HCT116 (cell line): Measurements from ENCODE around the gene IL2RG. TPM values are rescaled to one million over a fixed set of nuclear protein-coding genes. Genes with fewer than 3 reads are reported as not detected.

ENCODE experiments used
- ATAC-seq: fragments of 200-7000 bp; cut with Tn5 transposase; 2 replicates; pipeline ENCODE4 v1.9.1; 2020; ENCODE audit warnings: mild to moderate bottlenecking, moderate library complexity
- BruUV-seq: library from RNA; stranded (reverse); fragments of 400-500 nt; replicated peaks from 2 replicates; lab custom pipeline; 2021; lab: Mats Ljungman, UMichigan
- CTCF ChIA-PET: fragments of 300-600 bp; sonication (Branson Sonifier 250); formaldehyde crosslinking; loops from one replicate; lab custom pipeline; 2021; ENCODE audit warnings: antibody characterized with exemption; lab: Charles Lee
- POLR2A ChIA-PET: fragments of 300-600, 350-600 bp; sonication (Branson Sonifier 250); formaldehyde crosslinking; loops from one replicate; lab custom pipeline; 2021; ENCODE audit warnings: antibody characterized with exemption; lab: Charles Lee
- RAD21 ChIA-PET, 2 experiments: fragments of 300-600 bp; sonication (Branson Sonifier 250); formaldehyde crosslinking; loops; one replicate each; lab custom pipeline; 2023; ENCODE audit warnings: low total read pairs in 2 of 2; ENCODE audit not compliant: uncharacterized antibody in 2 of 2, unreplicated experiment in 2 of 2, low non-redundant PET in 1 of 2; lab: Charles Lee
- DNase-seq: peaks from one replicate; pipeline ENCODE4 v3.0.0-alpha.2; 2010; ENCODE audit warnings: low read depth, low spot score
- H2AFZ ChIP-seq: fragments of 200-600 bp; shearing (Covaris generic), sonication (generic); 2 replicates; pipeline ENCODE4 v1.6.1; 2017; ENCODE audit warnings: low read depth, mixed run types, mixed read lengths, antibody characterized with exemption, low read length; ENCODE audit not compliant: poor library complexity, severe bottlenecking
- H3K27ac ChIP-seq: 2 replicates; pipeline ENCODE4 v1.5.1; 2012; ENCODE audit warnings: low read depth, low read length
- H3K27me3 ChIP-seq: fragments of 200-600 bp; sonication (generic); 2 replicates; pipeline ENCODE4 v1.6.1; 2016; ENCODE audit warnings: mixed run types, low read length, mixed read lengths; ENCODE audit not compliant: insufficient read depth
- H3K36me3 ChIP-seq, 2 experiments: fragments of 200-500 bp in 1 of 2; fragments of 200-600 bp in 1 of 2; sonication (Bioruptor generic) in 1 of 2; sonication (generic) in 1 of 2; 2 replicates each; pipeline versions ENCODE4 v1.5.1 to v1.6.1; 2014 to 2016; ENCODE audit warnings: low read length in 2 of 2, inconsistent platforms in 1 of 2, mixed read lengths in 1 of 2, mixed run types in 1 of 2; ENCODE audit not compliant: insufficient read depth in 2 of 2, control insufficient read depth in 1 of 2
- H3K4me1 ChIP-seq, 2 experiments: fragments of 200-600 bp in 1 of 2; sonication (generic) in 1 of 2; 2 replicates each; pipeline versions ENCODE4 v1.5.1 to v1.6.1; 2012 to 2017; ENCODE audit warnings: low read length in 2 of 2, inconsistent platforms in 1 of 2, mild to moderate bottlenecking in 1 of 2, mixed read lengths in 1 of 2, mixed run types in 1 of 2, moderate library complexity in 1 of 2; ENCODE audit not compliant: insufficient read depth in 2 of 2, control insufficient read depth in 1 of 2
- H3K4me2 ChIP-seq: fragments of 200-600 bp; sonication (generic); 2 replicates; pipeline ENCODE4 v1.6.1; 2017; ENCODE audit warnings: mixed run types, low read length, mixed read lengths
- H3K4me3 ChIP-seq, 2 experiments: fragments of 200-600 bp in 1 of 2; sonication (generic) in 1 of 2; replicated peaks in 1 of 2; 2 replicates each; pipeline ENCODE4 v1.5.1; 2011 to 2016; ENCODE audit warnings: low read length in 2 of 2, control low read depth in 1 of 2, low read depth in 1 of 2, mild to moderate bottlenecking in 1 of 2, mixed read lengths in 1 of 2, mixed run types in 1 of 2
- H3K79me2 ChIP-seq: fragments of 200-600 bp; sonication (generic); 2 replicates; pipeline ENCODE4 v1.6.1; 2017; ENCODE audit warnings: mild to moderate bottlenecking, mixed run types, low read length, moderate library complexity, mixed read lengths; ENCODE audit not compliant: insufficient read depth
- H3K9ac ChIP-seq: fragments of 200-600 bp; sonication (generic); 2 replicates; pipeline ENCODE4 v1.6.1; 2016; ENCODE audit warnings: low read length, mixed read lengths
- H3K9me2 ChIP-seq: fragments of 200-600 bp; sonication (generic), shearing (Covaris generic); 2 replicates; pipeline ENCODE4 v1.6.1; 2017; ENCODE audit warnings: mixed run types, mild to moderate bottlenecking, moderate library complexity; ENCODE audit not compliant: insufficient read depth
- H3K9me3 ChIP-seq, 2 experiments: fragments of 200-500 bp in 1 of 2; fragments of 200-600 bp in 1 of 2; sonication (Bioruptor generic) in 1 of 2; sonication (generic) in 1 of 2; 2 replicates each; pipeline ENCODE4 v1.6.1; 2014 to 2017; ENCODE audit warnings: low read length in 2 of 2, mixed read lengths in 2 of 2, inconsistent platforms in 1 of 2, low read depth in 1 of 2, mild to moderate bottlenecking in 1 of 2, mixed run types in 1 of 2, moderate library complexity in 1 of 2; ENCODE audit not compliant: control insufficient read depth in 1 of 2, insufficient read depth in 1 of 2
- H4K20me1 ChIP-seq: fragments of 200-600 bp; sonication (generic), shearing (Covaris generic); 2 replicates; pipeline ENCODE4 v1.6.1; 2017; ENCODE audit warnings: mixed run types, mild to moderate bottlenecking, moderate library complexity; ENCODE audit not compliant: insufficient read depth
- CBX3 ChIP-seq: IDR thresholded peaks from 2 replicates; pipeline ENCODE4 v1.6.1; 2012; ENCODE audit warnings: low read depth
- CEBPB ChIP-seq: IDR thresholded peaks from 2 replicates; pipeline ENCODE4 v1.6.1; 2012; ENCODE audit warnings: low read depth
- CTCF ChIP-seq, 3 experiments: fragments of 200-600 bp in 1 of 3; sonication (generic) in 1 of 3; IDR thresholded peaks in 2 of 3; conservative IDR thresholded peaks in 1 of 3; 2 replicates each; pipeline ENCODE4 v1.5.1; 2012 to 2017; ENCODE audit warnings: low read depth in 2 of 3, low read length in 2 of 3, antibody characterized with exemption in 1 of 3, borderline replicate concordance in 1 of 3, control low read depth in 1 of 3, mild to moderate bottlenecking in 1 of 3, mixed read lengths in 1 of 3, mixed run types in 1 of 3, moderate library complexity in 1 of 3; ENCODE audit not compliant: insufficient read depth in 1 of 3
- EGR1 ChIP-seq: IDR thresholded peaks from 2 replicates; pipeline ENCODE4 v1.6.1; 2012; ENCODE audit warnings: low read depth
- ELF1 ChIP-seq: IDR thresholded peaks from 2 replicates; pipeline ENCODE4 v1.6.1; 2012; ENCODE audit warnings: low read depth, borderline replicate concordance
- EZH2 ChIP-seq: fragments of 200-600 bp; sonication (generic); IDR thresholded peaks from 2 replicates; pipeline ENCODE4 v1.6.1; 2017; ENCODE audit warnings: antibody characterized with exemption, mixed run types
- JUND ChIP-seq: IDR thresholded peaks from 2 replicates; pipeline ENCODE4 v1.6.1; 2012
- POLR2AphosphoS5 ChIP-seq: IDR thresholded peaks from 2 replicates; pipeline ENCODE4 v1.6.1; 2011; ENCODE audit warnings: mild to moderate bottlenecking, low read depth, low read length, moderate library complexity
- RAD21 ChIP-seq: IDR thresholded peaks from 2 replicates; pipeline ENCODE4 v1.6.1; 2012; ENCODE audit warnings: low read depth, mild to moderate bottlenecking
- REST ChIP-seq: IDR thresholded peaks from 2 replicates; pipeline ENCODE4 v1.6.1; 2012; ENCODE audit warnings: low read depth
- SIN3A ChIP-seq: IDR thresholded peaks from 2 replicates; pipeline ENCODE4 v1.6.1; 2012; ENCODE audit warnings: low read depth
- SRF ChIP-seq: IDR thresholded peaks from 2 replicates; pipeline ENCODE4 v1.6.1; 2012; ENCODE audit warnings: low read depth
- TCF7L2 ChIP-seq: IDR thresholded peaks from 2 replicates; pipeline ENCODE4 v1.7.0; 2011; ENCODE audit warnings: borderline replicate concordance, inconsistent platforms; ENCODE audit not compliant: insufficient read depth, insufficient read length; ENCODE audit errors: extremely low read depth
- YY1 ChIP-seq: IDR thresholded peaks from 2 replicates; pipeline ENCODE4 v1.6.1; 2011; ENCODE audit warnings: low read length, low read depth, moderate library complexity, mild to moderate bottlenecking; ENCODE audit not compliant: insufficient replicate concordance; ENCODE audit errors: extremely low read depth
- ZBTB33 ChIP-seq: IDR thresholded peaks from 2 replicates; pipeline ENCODE4 v1.6.1; 2011; ENCODE audit warnings: mild to moderate bottlenecking, low read length, moderate library complexity; ENCODE audit not compliant: insufficient replicate concordance; ENCODE audit errors: extremely low read depth
- ZFX ChIP-seq: fragments of 450-650 bp; IDR thresholded peaks from 2 replicates; pipeline ENCODE4 v1.6.1; 2017
- ZNF274 ChIP-seq: fragments of 200-500 bp; sonication (Bioruptor generic); IDR thresholded peaks from 2 replicates; pipeline ENCODE4 v1.6.1; 2014; ENCODE audit warnings: mild to moderate bottlenecking, low read depth, low read length, inconsistent platforms
- intact Hi-C: fragments of 100-400 bp; cut with micrococcal nuclease; formaldehyde crosslinking; loops from 2 replicates; pipeline ENCODE4 v1.10.0; 2022
- total RNA-seq: library from RNA; stranded (reverse); gene quantifications from one replicate; pipeline ENCODE4 v1.2.1, GENCODE V29; 2021; ENCODE audit not compliant: unreplicated experiment

Gene IL2RG
- total RNA-seq, 1 experiment from 2014 or later: 0.64 TPM

DNA sequence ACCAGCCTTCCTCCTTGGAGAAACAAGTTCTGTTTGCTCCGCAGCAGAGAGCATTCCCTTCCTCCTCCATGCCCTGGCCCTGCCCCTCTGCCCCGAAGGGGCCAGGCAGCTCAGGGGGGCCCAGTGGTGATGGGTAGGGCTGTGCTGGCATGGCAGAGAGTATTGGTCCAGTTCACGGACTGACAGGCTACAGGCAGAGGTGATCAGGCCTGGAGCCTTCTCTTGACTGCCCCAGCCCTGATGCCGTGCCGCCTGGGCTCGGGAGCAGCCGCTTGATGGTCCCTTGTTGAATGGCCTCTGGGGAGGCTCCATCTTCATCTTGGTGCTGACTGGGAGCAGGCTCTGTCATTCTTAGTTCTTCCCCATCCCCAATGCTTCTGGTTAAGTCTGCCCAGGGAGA, 42.8 kb upstream of the IL2RG start (continued):
- TF ChIP-seq EZH2: no peak
- no peak for TF ChIP-seq POLR2AphosphoS5
- TF ChIP-seq JUND: no peak

DNA sequence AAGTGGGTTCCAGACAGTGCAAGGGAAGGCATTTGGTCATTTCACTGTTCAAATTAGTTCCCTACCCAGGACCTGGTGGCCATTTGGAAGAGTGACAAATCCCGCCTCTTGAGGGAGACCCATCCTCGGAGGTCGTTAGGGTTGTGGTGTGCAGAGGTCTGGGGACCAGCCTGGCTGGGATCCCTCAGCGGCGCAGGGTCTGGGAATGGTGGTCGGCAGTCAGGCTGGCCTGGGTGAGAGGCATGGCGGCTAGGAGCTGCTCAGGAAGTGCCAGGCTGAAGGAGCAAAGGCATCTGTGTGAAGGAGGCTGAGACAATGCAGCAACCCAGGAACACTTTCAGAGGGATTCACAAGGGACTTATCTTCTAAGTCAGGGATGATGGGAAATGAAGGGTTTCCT, 40.0 kb upstream of the IL2RG start:
- TF ChIP-seq SIN3A: no peak
- TF ChIP-seq ZBTB33: no peak
- TF ChIP-seq POLR2AphosphoS5: no peak
- no peak for TF ChIP-seq ZNF274
- TF ChIP-seq RAD21: no peak
- TF ChIP-seq CEBPB: no peak
- no peak for TF ChIP-seq CTCF (IDR thresholded peaks at IDR 0.05 in 2 of 3, conservative IDR thresholded peaks at IDR 0.05 in 1 of 3; ENCODE audit: borderline replicate concordance in 1 of 3, insufficient read depth in 1 of 3, low read depth in 2 of 3, low read length in 2 of 3)
- no peak for TF ChIP-seq SRF
- no peak for TF ChIP-seq ZFX
- no peak for TF ChIP-seq ELF1
- no peak for TF ChIP-seq EZH2
- no peak for TF ChIP-seq CBX3
- TF ChIP-seq REST: no peak
- TF ChIP-seq TCF7L2: no peak
- no peak for TF ChIP-seq EGR1
- no peak for TF ChIP-seq YY1
- ChIA-PET RAD21 (no interaction called here), POLR2A (no interaction called here), CTCF (no interaction called here)
- DNase-seq (no peak), ATAC-seq (no peak)
- no peaks in the 10 kb centered on the region for H3K27me3 ChIP-seq
- H3K9ac ChIP-seq: no peak overlapping the region
- no peak overlapping the region for H3K4me3 ChIP-seq
- H4K20me1 ChIP-seq: no peaks in the 10 kb centered on the region
- no peaks in the 10 kb centered on the region for H3K36me3 ChIP-seq
- no peak overlapping the region for H2AFZ ChIP-seq
- H3K27ac ChIP-seq: no peak overlapping the region
- BruUV-seq: no TSS peak
- no peaks in the 10 kb centered on the region for H3K9me2 ChIP-seq
- intact Hi-C loops: no loop called here
- no peak overlapping the region for H3K4me2 ChIP-seq
- peaks cover 2 to 5% of the 10 kb centered on the region in 2 experiments; a peak in 3 of 4 replicates for H3K4me1 ChIP-seq
- H3K9me3 ChIP-seq: no peaks in the 10 kb centered on the region
- H3K79me2 ChIP-seq: no peaks in the 10 kb centered on the region
